Naive thymus-derived CD4-positive, alpha-beta T cell (primary cell): ENCODE measurements around the gene MAGI2. TPM values are rescaled to one million over a fixed set of nuclear protein-coding genes. Genes with fewer than 3 reads are reported as not detected.

Experiments used
- ATAC-seq: fragments of 150-1000 bp; cut with Tn5 transposase; 2 replicates; pipeline ENCODE4 v1.10.0; 2021; ENCODE audit warnings: mild to moderate bottlenecking, moderate library complexity
- CTCF ChIA-PET: fragments of 350-600 bp; sonication (Branson Sonifier 250); formaldehyde crosslinking; loops from one replicate; lab custom pipeline; 2021; ENCODE audit warnings: antibody characterized with exemption; lab: Charles Lee
- POLR2A ChIA-PET: fragments of 350-600 bp; sonication (Branson Sonifier 250); formaldehyde crosslinking; loops from one replicate; lab custom pipeline; 2021; ENCODE audit warnings: antibody characterized with exemption, inconsistent platforms; lab: Charles Lee
- DNase-seq, 9 donors: peaks; one replicate each; pipeline versions ENCODE4 v3.0.0 to v3.0.0-alpha.2; 2020 to 2022; ENCODE audit warnings: mixed read lengths in 1 of 9
- H3K27ac ChIP-seq: one replicate; pipeline ENCODE4 v1.7.0; 2013; ENCODE audit warnings: mild to moderate bottlenecking, low read depth, low read length, moderate library complexity
- H3K27me3 ChIP-seq, 2 donors: one replicate each; pipeline ENCODE4 v1.7.0; 2013; ENCODE audit warnings: low read length in 2 of 2, mild to moderate bottlenecking in 2 of 2, moderate library complexity in 2 of 2; ENCODE audit not compliant: control insufficient read depth in 2 of 2, insufficient read depth in 2 of 2
- H3K36me3 ChIP-seq, 3 experiments: 1 replicate in 2 of 3; 2 replicates in 1 of 3; pipeline ENCODE4 v1.7.0; 2013; ENCODE audit warnings: low read length in 3 of 3, mild to moderate bottlenecking in 3 of 3, moderate library complexity in 1 of 3; ENCODE audit not compliant: insufficient read depth in 3 of 3, control insufficient read depth in 2 of 3
- H3K4me1 ChIP-seq, 2 donors: one replicate each; pipeline ENCODE4 v1.7.0; 2013; ENCODE audit warnings: low read length in 2 of 2, mild to moderate bottlenecking in 2 of 2, moderate library complexity in 1 of 2; ENCODE audit not compliant: control insufficient read depth in 2 of 2, insufficient read depth in 2 of 2
- H3K4me3 ChIP-seq: 2 replicates; pipeline ENCODE4 v1.7.0; 2013; ENCODE audit warnings: mild to moderate bottlenecking, low read length
- H3K9me3 ChIP-seq, 3 experiments: 1 replicate in 2 of 3; 2 replicates in 1 of 3; pipeline ENCODE4 v1.7.0; 2013; ENCODE audit warnings: low read length in 3 of 3; ENCODE audit not compliant: control insufficient read depth in 2 of 3
- H3K27ac Mint-ChIP-seq, 9 donors: one replicate each; pipeline ENCODE4 v1.8.0; 2020 to 2022; ENCODE audit warnings: mixed read lengths in 9 of 9, mild to moderate bottlenecking in 8 of 9, moderate library complexity in 5 of 9, inconsistent platforms in 2 of 9
- H3K27me3 Mint-ChIP-seq, 5 donors: one replicate each; pipeline ENCODE4 v1.8.0; 2021 to 2022; ENCODE audit warnings: mixed read lengths in 5 of 5, mild to moderate bottlenecking in 1 of 5
- H3K36me3 Mint-ChIP-seq, 5 donors: one replicate each; pipeline ENCODE4 v1.8.0; 2020 to 2022; ENCODE audit warnings: mixed read lengths in 5 of 5, mild to moderate bottlenecking in 3 of 5, inconsistent platforms in 1 of 5
- H3K4me1 Mint-ChIP-seq, 7 donors: one replicate each; pipeline ENCODE4 v1.8.0; 2020 to 2022; ENCODE audit warnings: mixed read lengths in 7 of 7, mild to moderate bottlenecking in 3 of 7, inconsistent platforms in 1 of 7
- H3K4me3 Mint-ChIP-seq, 10 donors: one replicate each; pipeline ENCODE4 v1.8.0; 2020 to 2022; ENCODE audit warnings: mild to moderate bottlenecking in 10 of 10, mixed read lengths in 10 of 10, moderate library complexity in 6 of 10, inconsistent platforms in 2 of 10
- H3K9me3 Mint-ChIP-seq, 11 donors: one replicate each; pipeline ENCODE4 v1.8.0; 2020 to 2022; ENCODE audit warnings: mixed read lengths in 11 of 11, mild to moderate bottlenecking in 4 of 11, inconsistent platforms in 1 of 11, moderate library complexity in 1 of 11
- intact Hi-C, 2 donors: fragments of 100-400 bp; cut with micrococcal nuclease; formaldehyde crosslinking; loops; one replicate each; pipeline ENCODE4 v1.15.1; 2023
- polyA plus RNA-seq, 2 donors: library from polyadenylated mRNA; unstranded; fragments of 300-500 nt; fragmentation: Illumina TruSeq; gene quantifications; one replicate each; pipeline ENCODE4 v1.2.3, GENCODE V29; 2021
- total RNA-seq, 6 experiments: library from RNA in 5 of 6; stranded (reverse) in 5 of 6; gene quantifications; 1 replicate in 5 of 6; 2 replicates in 1 of 6; pipeline ENCODE4 v1.2.3 and lab custom pipeline; 2021 to 2026

The MAGI2 gene
- total and polyA plus RNA-seq, 7 experiments from 2014 or later: 0.05 to 0.67 (median 0.15) TPM; not detected in 3

- Mint-ChIP-seq H3K36me3 (no peaks in the 10 kb centered on the region), H3K27me3 (no peaks in the 10 kb centered on the region), H3K27ac (no peak overlapping the region), H3K4me3 (no peak overlapping the region), H3K9me3 (peaks cover 0 to 8% (median 0%) of the 10 kb centered on the region in 11 donors), H3K4me1 (no peaks in the 10 kb centered on the region)
- no peak overlapping the region for H3K27ac ChIP-seq
- ATAC-seq: no peak
- H3K4me3 ChIP-seq: no peak overlapping the region
- intact Hi-C loops: no loop called here
- ChIA-PET POLR2A (no interaction called here), CTCF (no interaction called here)
- H3K27me3 ChIP-seq: no peaks in the 10 kb centered on the region
- H3K9me3 ChIP-seq: no peaks in the 10 kb centered on the region
- no peaks in the 10 kb centered on the region for H3K36me3 ChIP-seq
- no peak for DNase-seq
- no peaks in the 10 kb centered on the region for H3K4me1 ChIP-seq
Measured at GRCh38 chr7:79434098-79434497, 19.4 kb downstream of the MAGI2 start.

GRCh38 chr7:79430391-79430790, 23.1 kb downstream of the MAGI2 start:
- Histone ChIP-seq H3K4me1 (no peaks in the 10 kb centered on the region), H3K9me3 (no peaks in the 10 kb centered on the region), H3K36me3 (no peaks in the 10 kb centered on the region), H3K27me3 (no peaks in the 10 kb centered on the region), H3K4me3 (no peak overlapping the region), H3K27ac (no peak overlapping the region)
- H3K36me3 Mint-ChIP-seq: no peaks in the 10 kb centered on the region
- no peak for ATAC-seq
- H3K27me3 Mint-ChIP-seq: no peaks in the 10 kb centered on the region
- H3K27ac Mint-ChIP-seq: no peak overlapping the region
- H3K4me3 Mint-ChIP-seq: no peak overlapping the region
- intact Hi-C loops: no loop called here
- POLR2A ChIA-PET: no interaction called here
- peaks cover 0 to 8% (median 0%) of the 10 kb centered on the region in 11 donors for H3K9me3 Mint-ChIP-seq
- DNase-seq: no peak
- no peaks in the 10 kb centered on the region for H3K4me1 Mint-ChIP-seq
- CTCF ChIA-PET: no interaction called here

GRCh38 chr7:79425665-79426064, 27.8 kb downstream of the MAGI2 start:
- H3K4me3 ChIP-seq: no peak overlapping the region
- Mint-ChIP-seq H3K4me3 (no peak overlapping the region), H3K27me3 (no peaks in the 10 kb centered on the region), H3K9me3 (no peaks in the 10 kb centered on the region), H3K27ac (no peak overlapping the region), H3K36me3 (no peaks in the 10 kb centered on the region), H3K4me1 (no peaks in the 10 kb centered on the region)
- H3K27me3 ChIP-seq: no peaks in the 10 kb centered on the region
- CTCF ChIA-PET: no interaction called here
- POLR2A ChIA-PET: no interaction called here
- H3K9me3 ChIP-seq: no peaks in the 10 kb centered on the region
- no peak for ATAC-seq
- H3K36me3 ChIP-seq: no peaks in the 10 kb centered on the region
- no peak overlapping the region for H3K27ac ChIP-seq
- intact Hi-C loops: no loop called here
- DNase-seq: no peak
- no peaks in the 10 kb centered on the region for H3K4me1 ChIP-seq

GRCh38 chr7:79421751-79422150, 31.7 kb downstream of the MAGI2 start:
- intact Hi-C loops: no loop called here
- no peaks in the 10 kb centered on the region for H3K9me3 Mint-ChIP-seq
- Histone ChIP-seq H3K9me3 (no peaks in the 10 kb centered on the region), H3K27ac (no peak overlapping the region), H3K27me3 (no peaks in the 10 kb centered on the region), H3K36me3 (no peaks in the 10 kb centered on the region), H3K4me3 (no peak overlapping the region), H3K4me1 (no peaks in the 10 kb centered on the region)
- no peak overlapping the region for H3K4me3 Mint-ChIP-seq
- no peaks in the 10 kb centered on the region for H3K36me3 Mint-ChIP-seq
- DNase-seq (no peak), ATAC-seq (no peak)
- no peaks in the 10 kb centered on the region for H3K27me3 Mint-ChIP-seq
- ChIA-PET CTCF (no interaction called here), POLR2A (no interaction called here)
- no peaks in the 10 kb centered on the region for H3K4me1 Mint-ChIP-seq
- H3K27ac Mint-ChIP-seq: no peak overlapping the region

- H3K27ac Mint-ChIP-seq: no peak overlapping the region
- CTCF ChIA-PET: no interaction called here
- Histone ChIP-seq H3K4me1 (no peaks in the 10 kb centered on the region), H3K27me3 (no peaks in the 10 kb centered on the region), H3K9me3 (no peaks in the 10 kb centered on the region), H3K36me3 (no peaks in the 10 kb centered on the region), H3K27ac (no peak overlapping the region), H3K4me3 (no peak overlapping the region)
- DNase-seq: no peak
- ATAC-seq: no peak
- H3K27me3 Mint-ChIP-seq: no peaks in the 10 kb centered on the region
- peaks cover 0 to 3% (median 0%) of the 10 kb centered on the region in 11 donors for H3K9me3 Mint-ChIP-seq
- no peak overlapping the region for H3K4me3 Mint-ChIP-seq
- POLR2A ChIA-PET: no interaction called here
- intact Hi-C loops: no loop called here
- no peaks in the 10 kb centered on the region for H3K4me1 Mint-ChIP-seq
- H3K36me3 Mint-ChIP-seq: no peaks in the 10 kb centered on the region
Measured at GRCh38 chr7:79420464-79420863, 33.0 kb downstream of the MAGI2 start.

- H3K4me3 Mint-ChIP-seq: no peak overlapping the region
Measured at GRCh38 chr7:79414910-79415309, 38.6 kb downstream of the MAGI2 start.

GRCh38 chr7:79412915-79413314, 40.6 kb downstream of the MAGI2 start:
- Histone ChIP-seq H3K4me3 (no peak overlapping the region), H3K9me3 (no peaks in the 10 kb centered on the region), H3K4me1 (no peaks in the 10 kb centered on the region), H3K27me3 (no peaks in the 10 kb centered on the region), H3K27ac (no peak overlapping the region), H3K36me3 (no peaks in the 10 kb centered on the region)
- intact Hi-C loops: no loop called here
- no peak for DNase-seq
- H3K9me3 Mint-ChIP-seq: peaks cover 0 to 5% (median 0%) of the 10 kb centered on the region in 11 donors
- no peaks in the 10 kb centered on the region for H3K4me1 Mint-ChIP-seq
- ChIA-PET CTCF (no interaction called here), POLR2A (no interaction called here)
- no peaks in the 10 kb centered on the region for H3K36me3 Mint-ChIP-seq
- no peak overlapping the region for H3K4me3 Mint-ChIP-seq
- H3K27ac Mint-ChIP-seq: no peak overlapping the region
- no peak for ATAC-seq
- no peaks in the 10 kb centered on the region for H3K27me3 Mint-ChIP-seq

More at GRCh38 chr7:79414910-79415309, 38.6 kb downstream of the MAGI2 start:
- no peak for ATAC-seq
- no peak overlapping the region for H3K4me3 ChIP-seq
- Mint-ChIP-seq H3K27me3 (no peaks in the 10 kb centered on the region), H3K36me3 (no peaks in the 10 kb centered on the region), H3K9me3 (peaks cover 0 to 5% (median 0%) of the 10 kb centered on the region in 11 donors), H3K4me1 (no peaks in the 10 kb centered on the region), H3K27ac (no peak overlapping the region)
- no peak for DNase-seq
- intact Hi-C loops: no loop called here
- no peaks in the 10 kb centered on the region for H3K9me3 ChIP-seq
- H3K27ac ChIP-seq: no peak overlapping the region
- no peaks in the 10 kb centered on the region for H3K27me3 ChIP-seq
- no peaks in the 10 kb centered on the region for H3K36me3 ChIP-seq
- CTCF ChIA-PET: no interaction called here
- POLR2A ChIA-PET: no interaction called here
- H3K4me1 ChIP-seq: no peaks in the 10 kb centered on the region
